GM19240 (cell line): Measurements from ENCODE around the gene CEP126.
"Not testable (repeated sequence)": the region's sequence is repeated elsewhere in the genome, so short reads cannot be mapped to it uniquely, and the experiment has no call there.

Source experiments
- DNase-seq: peaks from one replicate; pipeline ENCODE4 v3.0.0; 2011; ENCODE audit warnings: low spot score; ENCODE audit not compliant: insufficient read length

Gene CEP126

GRCh38 chr11:101931692-101932091, 16.9 kb downstream of the CEP126 start:
- no peak for DNase-seq

GRCh38 chr11:101940901-101941520, 26.2 kb downstream of the CEP126 start:
- no peak for DNase-seq

- DNase-seq = no peak
Observed at GRCh38 chr11:101944923-101945322, 30.1 kb downstream of the CEP126 start.

GRCh38 chr11:101945448-101945847, 30.6 kb downstream of the CEP126 start:
- DNase-seq = no peak

GRCh38 chr11:101949680-101950220, 34.9 kb downstream of the CEP126 start:
- no peak for DNase-seq

- DNase-seq = no peak
Observed at GRCh38 chr11:101955278-101955677, 40.5 kb downstream of the CEP126 start.

GRCh38 chr11:101955701-101956100, 40.9 kb downstream of the CEP126 start:
- no peak for DNase-seq

GRCh38 chr11:101960231-101960630, 45.4 kb downstream of the CEP126 start:
- DNase-seq = no peak

- not testable (repeated sequence) for DNase-seq
Observed at GRCh38 chr11:101964200-101964599, 49.4 kb downstream of the CEP126 start.

- DNase-seq = no peak
Observed at GRCh38 chr11:101974255-101974654, 59.4 kb downstream of the CEP126 start.

GRCh38 chr11:101974771-101975170, 60.0 kb downstream of the CEP126 start:
- DNase-seq = no peak

- no peak for DNase-seq
Observed at GRCh38 chr11:101975734-101976133, 60.9 kb downstream of the CEP126 start.

GRCh38 chr11:101987370-101987769, 72.6 kb downstream of the CEP126 start:
- no peak for DNase-seq

GRCh38 chr11:101993172-101993571, 78.4 kb downstream of the CEP126 start:
- DNase-seq = no peak

GRCh38 chr11:101994052-101994469, 79.3 kb downstream of the CEP126 start:
- DNase-seq = not testable (repeated sequence)

GRCh38 chr11:101996111-101996510, 81.3 kb downstream of the CEP126 start:
- no peak for DNase-seq

GRCh38 chr11:102001657-102002338, 87.0 kb downstream of the CEP126 start:
- DNase-seq = no peak

GRCh38 chr11:102004220-102004619, 89.4 kb downstream of the CEP126 start:
- DNase-seq = no peak

GRCh38 chr11:102005306-102005705, 90.5 kb downstream of the CEP126 start:
- no peak for DNase-seq

GRCh38 chr11:102006835-102007566, 92.2 kb downstream of the CEP126 start:
- no peak for DNase-seq

- no peak for DNase-seq
Observed at GRCh38 chr11:102007567-102008437, 93.0 kb downstream of the CEP126 start.
